ENCODE data around the gene SETBP1. TPM values are rescaled to one million over a fixed set of nuclear protein-coding genes. Genes with fewer than 3 reads are reported as not detected.
A peak's percentile ranks its signal among the peaks of the same experiment; 100 is the strongest.

SETBP1 gene
- total RNA-seq, 1 donor: 22.8 TPM

GRCh38 chr18:44682201-44682870, 1.6 kb downstream of the SETBP1 start:
- no peak overlapping the region for H2AFZ ChIP-seq (ENCODE audit: low read length)
- H3K4me3 ChIP-seq (ENCODE audit: insufficient read depth, low read length): no peak overlapping the region
- H3K36me3 ChIP-seq (ENCODE audit: insufficient read depth, low read length): no peaks in the 10 kb centered on the region
- no peaks in the 10 kb centered on the region for H3K79me2 ChIP-seq (ENCODE audit: insufficient read depth, low read length)
- H3K4me2 ChIP-seq (ENCODE audit: insufficient read depth, low read length): no peak overlapping the region
- no peaks in the 10 kb centered on the region for H3K9me3 ChIP-seq (ENCODE audit: low read depth, low read length)
- peak; percentile 76 for DNase-seq (ENCODE audit: insufficient read length, low spot score, missing footprints)
- no peaks in the 10 kb centered on the region for H3K4me1 ChIP-seq (ENCODE audit: insufficient read depth, low read length)
- H4K20me1 ChIP-seq (ENCODE audit: insufficient read depth, low read length): no peaks in the 10 kb centered on the region
- TF ChIP-seq CTCF (IDR thresholded peaks at IDR 0.05; ENCODE audit: extremely low read depth, low read depth, low read length): no peak
- peaks cover 26% of the 10 kb centered on the region for H3K27me3 ChIP-seq (ENCODE audit: insufficient read depth, low read length)
- H3K27ac ChIP-seq (ENCODE audit: low read depth, low read length): no peak overlapping the region

- H3K9me3 ChIP-seq (ENCODE audit: low read depth, low read length): no peaks in the 10 kb centered on the region
- no peak for DNase-seq (ENCODE audit: insufficient read length, low spot score, missing footprints)
- no peaks in the 10 kb centered on the region for H3K4me1 ChIP-seq (ENCODE audit: insufficient read depth, low read length)
- no peaks in the 10 kb centered on the region for H4K20me1 ChIP-seq (ENCODE audit: insufficient read depth, low read length)
- no peak for TF ChIP-seq CTCF (IDR thresholded peaks at IDR 0.05; ENCODE audit: extremely low read depth, low read depth, low read length)
- H3K79me2 ChIP-seq (ENCODE audit: insufficient read depth, low read length): no peaks in the 10 kb centered on the region
- no peak overlapping the region for H3K4me2 ChIP-seq (ENCODE audit: insufficient read depth, low read length)
- no peak overlapping the region for H3K27ac ChIP-seq (ENCODE audit: low read depth, low read length)
- H3K4me3 ChIP-seq (ENCODE audit: insufficient read depth, low read length): no peak overlapping the region
- no peaks in the 10 kb centered on the region for H3K36me3 ChIP-seq (ENCODE audit: insufficient read depth, low read length)
- no peak overlapping the region for H2AFZ ChIP-seq (ENCODE audit: low read length)
- peaks cover 26% of the 10 kb centered on the region for H3K27me3 ChIP-seq (ENCODE audit: insufficient read depth, low read length)
Measured at GRCh38 chr18:44682871-44683221, 2.2 kb downstream of the SETBP1 start.

- Histone ChIP-seq H3K27me3 (ENCODE audit: insufficient read depth, low read length) (peaks cover 26% of the 10 kb centered on the region), H3K36me3 (ENCODE audit: insufficient read depth, low read length) (no peaks in the 10 kb centered on the region), H3K27ac (ENCODE audit: low read depth, low read length) (no peak overlapping the region), H3K4me3 (ENCODE audit: insufficient read depth, low read length) (no peak overlapping the region), H3K79me2 (ENCODE audit: insufficient read depth, low read length) (no peaks in the 10 kb centered on the region), H4K20me1 (ENCODE audit: insufficient read depth, low read length) (no peaks in the 10 kb centered on the region), H3K4me1 (ENCODE audit: insufficient read depth, low read length) (no peaks in the 10 kb centered on the region), H2AFZ (ENCODE audit: low read length) (no peak overlapping the region), H3K9me3 (ENCODE audit: low read depth, low read length) (no peaks in the 10 kb centered on the region), H3K4me2 (ENCODE audit: insufficient read depth, low read length) (no peak overlapping the region)
- TF ChIP-seq CTCF (IDR thresholded peaks at IDR 0.05; ENCODE audit: extremely low read depth, low read depth, low read length): no peak
- no peak for DNase-seq (ENCODE audit: insufficient read length, low spot score, missing footprints)
Measured at GRCh38 chr18:44683556-44683955, 2.9 kb downstream of the SETBP1 start.

GRCh38 chr18:44685296-44685695, 4.6 kb downstream of the SETBP1 start:
- H3K4me3 ChIP-seq (ENCODE audit: insufficient read depth, low read length): no peak overlapping the region
- no peak overlapping the region for H2AFZ ChIP-seq (ENCODE audit: low read length)
- no peak for TF ChIP-seq CTCF (IDR thresholded peaks at IDR 0.05; ENCODE audit: extremely low read depth, low read depth, low read length)
- no peaks in the 10 kb centered on the region for H3K36me3 ChIP-seq (ENCODE audit: insufficient read depth, low read length)
- no peak overlapping the region for H3K27ac ChIP-seq (ENCODE audit: low read depth, low read length)
- H3K4me1 ChIP-seq (ENCODE audit: insufficient read depth, low read length): no peaks in the 10 kb centered on the region
- H3K79me2 ChIP-seq (ENCODE audit: insufficient read depth, low read length): no peaks in the 10 kb centered on the region
- peaks cover 26% of the 10 kb centered on the region for H3K27me3 ChIP-seq (ENCODE audit: insufficient read depth, low read length)
- DNase-seq (ENCODE audit: insufficient read length, low spot score, missing footprints): no peak
- no peaks in the 10 kb centered on the region for H3K9me3 ChIP-seq (ENCODE audit: low read depth, low read length)
- no peaks in the 10 kb centered on the region for H4K20me1 ChIP-seq (ENCODE audit: insufficient read depth, low read length)
- no peak overlapping the region for H3K4me2 ChIP-seq (ENCODE audit: insufficient read depth, low read length)

Measured in osteoblast (primary cell).